ENCODE data around the gene ZNF718. TPM values are rescaled to one million over a fixed set of nuclear protein-coding genes. Genes with fewer than 3 reads are reported as not detected.
"Not testable (repeated sequence)": the region's sequence is repeated elsewhere in the genome, so short reads cannot be mapped to it uniquely, and the experiment has no call there.

Gene ZNF718
- total and polyA plus RNA-seq, 2 of the 8 experiments (the other 6 are each of a cell fraction or from before 2014, with no cell fraction given) = 3.3 to 19.5 TPM

- H3K4me1 ChIP-seq (replicated peaks in 1 of 4; ENCODE audit: control insufficient read depth in 3 of 4, insufficient read depth in 4 of 4, low read length in 3 of 4); H3K9me3 ChIP-seq (ENCODE audit: insufficient read depth in 2 of 2, low read depth in 1 of 2, low read length in 1 of 2); H3K4ac ChIP-seq (replicated peaks; ENCODE audit: insufficient read length, low read depth, low read length); H2BK20ac ChIP-seq (ENCODE audit: low read length); H3K27ac ChIP-seq (ENCODE audit: low read depth, low read length); H2BK15ac ChIP-seq (ENCODE audit: low read length); H3K18ac ChIP-seq (ENCODE audit: extremely low read depth, low read length); H4K20me1 ChIP-seq (replicated peaks in 1 of 2; ENCODE audit: control insufficient read depth in 1 of 2, insufficient read depth in 2 of 2, low read length in 2 of 2); H2AFZ ChIP-seq (ENCODE audit: low read length); H2BK12ac ChIP-seq (ENCODE audit: low read depth, low read length); H4K91ac ChIP-seq (replicated peaks; ENCODE audit: insufficient read length, low read length); FAIRE-seq; H4K5ac ChIP-seq (ENCODE audit: insufficient read length, low read depth, low read length); H3K23me2 ChIP-seq (ENCODE audit: low read depth, low read length); DNase-seq (ENCODE audit: low read depth in 1 of 2, low spot score in 2 of 2); H3K27me3 ChIP-seq (replicated peaks in 1 of 4; ENCODE audit: control insufficient read depth in 3 of 4, extremely low read depth in 1 of 4, insufficient read depth in 3 of 4, low read length in 3 of 4); H3K14ac ChIP-seq (ENCODE audit: insufficient read length); H2BK120ac ChIP-seq (replicated peaks; ENCODE audit: low read depth, low read length); H3K23ac ChIP-seq (ENCODE audit: insufficient read length); H3K79me1 ChIP-seq (ENCODE audit: low read depth, low read length); H2AK5ac ChIP-seq (ENCODE audit: low read depth, low read length); H2BK5ac ChIP-seq (ENCODE audit: low read depth, low read length); H3K56ac ChIP-seq (replicated peaks; ENCODE audit: insufficient read length, low read depth, low read length): not testable (repeated sequence)
- ChIA-PET CTCF (ENCODE audit: partially characterized antibody) (interaction anchor here (1.1 to 2.3 kb wide), 8 partner anchors 8 to 119 kb away, joined by 3 to 9 read pairs (median 4); no protein-coding TSS in a partner anchor), POLR2A (ENCODE audit: partially characterized antibody) (interaction anchor here (0.8 to 4.6 kb wide), 19 partner anchors 8 to 329 kb away, joined by 3 to 47 read pairs (median 6); partner anchors contain the start of genes ZNF595 and ZNF732)
- TF ChIP-seq TBP (IDR thresholded peaks at IDR 0.05; ENCODE audit: low read depth, low read length) (peak; percentile 30; the same call in 1 of the 2 replicates), KDM1A (IDR thresholded peaks at IDR 0.05; ENCODE audit: borderline replicate concordance, low read length) (peak; percentile 87; the same call in 1 of the 2 replicates)
- H4K8ac ChIP-seq (ENCODE audit: extremely low read depth, insufficient read depth, low read length) = peak overlapping the region; percentile 91; the same call in 1 of the 2 replicates
- H3K9ac ChIP-seq (replicated peaks in 1 of 4; ENCODE audit: extremely low read depth in 1 of 4, low read depth in 3 of 4, low read length in 3 of 4) = peak overlapping the region in 3 of 4 experiments; percentile 77 to 99 (median 97); a peak in 5 of 7 replicates
- WGBS, 2 experiments (ENCODE audit: extremely low coverage in 1 of 2, insufficient coverage in 1 of 2, insufficient read length in 1 of 2, insufficient replicate concordance in 2 of 2, low coverage in 1 of 2, low lambda C conversion rate in 2 of 2, missing lambda C conversion rate in 1 of 2) = 39% methylated on average over 10 of the region's 10 CpGs; no CpG with 5 or more reads in 1 of the 2 experiments
- H3K4me2 ChIP-seq (ENCODE audit: insufficient read depth in 1 of 2, low read depth in 2 of 2, low read length in 2 of 2) = peak overlapping the region; percentile 95
- peaks cover 8 to 27% (median 11%) of the 10 kb centered on the region in 4 experiments; a peak in 7 of 8 replicates for H3K36me3 ChIP-seq (ENCODE audit: control insufficient read depth in 2 of 4, insufficient read depth in 4 of 4, low read length in 3 of 4)
- peak overlapping the region; percentile 5 to 98 (median 86); a peak in 3 of 8 replicates for H3K4me3 ChIP-seq (ENCODE audit: extremely low read depth in 1 of 4, insufficient read depth in 2 of 4, low read depth in 3 of 4, low read length in 4 of 4)
- peaks cover 10 to 43% of the 10 kb centered on the region in 2 experiments for H3K79me2 ChIP-seq (ENCODE audit: control insufficient read depth in 1 of 2, insufficient read depth in 2 of 2, low read length in 2 of 2)
These were observed 403 bp upstream of the ZNF718 start for GRCh38 chr4:123922-124274.
